Measurements from ENCODE around the gene FRMD4B.

The FRMD4B gene

GRCh38 chr3:69368129-69368741 is 17.7 kb downstream of the FRMD4B start:
- ATAC-seq (ENCODE audit: insufficient read depth, low read depth) (peak; percentile 79), DNase-seq (peak; percentile 95)
- H3K9me3 ChIP-seq (ENCODE audit: insufficient read depth, low read length, severe bottlenecking), result no peaks in the 10 kb centered on the region
- peak overlapping the region; percentile 97 for H3K27ac ChIP-seq (ENCODE audit: low read length)
- peak overlapping the region in 1 of 2 experiments; percentile 46; a peak in 2 of 4 replicates for H3K4me3 ChIP-seq (ENCODE audit: low read depth in 1 of 2, low read length in 2 of 2)
- no peak overlapping the region for H2AFZ ChIP-seq (ENCODE audit: low read depth, low read length)
- H4K20me1 ChIP-seq (ENCODE audit: insufficient read depth, low read length), result no peaks in the 10 kb centered on the region
- H3K4me2 ChIP-seq (ENCODE audit: insufficient read depth, low read length), result peak overlapping the region; percentile 63
- no peaks in the 10 kb centered on the region for H3K36me3 ChIP-seq (ENCODE audit: insufficient read depth, low read length)
- H3K9ac ChIP-seq (ENCODE audit: low read depth, low read length), result peak overlapping the region; percentile 65
- no peaks in the 10 kb centered on the region for H3K27me3 ChIP-seq (ENCODE audit: insufficient read depth, low read length, poor library complexity)
- H3K79me2 ChIP-seq (ENCODE audit: insufficient read depth, low read length), result peaks cover 72% of the 10 kb centered on the region
- H3K4me1 ChIP-seq (ENCODE audit: insufficient read depth, low read length), result peaks cover 83% of the 10 kb centered on the region
- no peak for TF ChIP-seq CTCF (IDR thresholded peaks at IDR 0.05; ENCODE audit: borderline replicate concordance, extremely low read depth, low read length, poor library complexity, severe bottlenecking)
- TF ChIP-seq EZH2 (IDR thresholded peaks at IDR 0.05; ENCODE audit: borderline replicate concordance, low read depth, low read length, severe bottlenecking), result no peak

DNA sequence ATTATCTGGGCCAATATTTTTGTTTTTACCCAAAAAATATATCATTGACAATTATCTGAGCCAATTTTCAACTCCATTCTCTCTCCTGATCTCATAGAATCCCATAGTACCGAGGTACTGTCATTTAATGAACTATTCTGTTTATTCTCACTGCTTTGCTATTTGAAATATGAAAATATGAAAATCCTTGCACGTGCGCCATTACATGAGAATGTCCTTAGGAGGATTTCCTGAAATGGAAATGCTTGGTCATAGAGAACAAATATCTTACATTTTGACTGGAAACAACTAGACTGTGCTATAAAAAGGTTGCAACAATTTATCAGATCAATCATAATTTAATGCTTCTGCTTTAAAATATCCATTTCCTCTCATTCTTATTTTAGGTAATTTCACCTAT is 18.3 kb downstream of the FRMD4B start:
- no peak for DNase-seq
- Histone ChIP-seq H3K79me2 (ENCODE audit: insufficient read depth, low read length) (peaks cover 69% of the 10 kb centered on the region), H3K4me1 (ENCODE audit: insufficient read depth, low read length) (peaks cover 78% of the 10 kb centered on the region), H2AFZ (ENCODE audit: low read depth, low read length) (no peak overlapping the region), H3K9ac (ENCODE audit: low read depth, low read length) (peak overlapping the region; percentile 8; the same call in 1 of the 2 replicates), H3K4me2 (ENCODE audit: insufficient read depth, low read length) (no peak overlapping the region), H3K27me3 (ENCODE audit: insufficient read depth, low read length, poor library complexity) (no peaks in the 10 kb centered on the region), H3K9me3 (ENCODE audit: insufficient read depth, low read length, severe bottlenecking) (no peaks in the 10 kb centered on the region), H3K36me3 (ENCODE audit: insufficient read depth, low read length) (no peaks in the 10 kb centered on the region), H3K4me3 (ENCODE audit: low read depth in 1 of 2, low read length in 2 of 2) (no peak overlapping the region), H4K20me1 (ENCODE audit: insufficient read depth, low read length) (no peaks in the 10 kb centered on the region), H3K27ac (ENCODE audit: low read length) (peak overlapping the region; percentile 74)
- TF ChIP-seq CTCF (IDR thresholded peaks at IDR 0.05; ENCODE audit: borderline replicate concordance, extremely low read depth, low read length, poor library complexity, severe bottlenecking), result no peak
- TF ChIP-seq EZH2 (IDR thresholded peaks at IDR 0.05; ENCODE audit: borderline replicate concordance, low read depth, low read length, severe bottlenecking), result no peak
- ATAC-seq (ENCODE audit: insufficient read depth, low read depth), result no peak

DNA sequence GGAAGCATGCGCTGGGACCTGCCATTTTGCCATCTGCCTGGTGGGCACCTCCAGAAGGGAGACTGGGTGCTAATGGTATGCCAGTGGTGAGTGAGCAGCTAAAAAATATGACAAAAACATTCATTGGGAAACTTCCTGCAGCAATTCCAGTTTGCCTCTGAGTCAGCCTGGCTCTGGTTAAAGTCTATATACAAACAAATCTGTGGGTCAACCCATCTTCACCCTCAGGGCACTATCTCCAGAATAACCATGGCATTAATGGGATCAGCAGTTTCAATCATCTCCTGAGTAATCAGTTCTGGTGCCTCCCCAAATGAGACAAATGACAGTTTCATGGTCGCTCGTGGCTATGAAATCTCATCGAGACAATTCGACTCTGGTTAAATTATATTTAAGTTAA is 21.5 kb downstream of the FRMD4B start:
- H3K79me2 ChIP-seq (ENCODE audit: insufficient read depth, low read length), result peaks cover 76% of the 10 kb centered on the region
- peaks cover 66% of the 10 kb centered on the region for H3K4me1 ChIP-seq (ENCODE audit: insufficient read depth, low read length)
- H3K36me3 ChIP-seq (ENCODE audit: insufficient read depth, low read length), result no peaks in the 10 kb centered on the region
- no peak overlapping the region for H2AFZ ChIP-seq (ENCODE audit: low read depth, low read length)
- no peak overlapping the region for H3K4me3 ChIP-seq (ENCODE audit: low read depth in 1 of 2, low read length in 2 of 2)
- ATAC-seq (ENCODE audit: insufficient read depth, low read depth) (no peak), DNase-seq (no peak)
- H3K9me3 ChIP-seq (ENCODE audit: insufficient read depth, low read length, severe bottlenecking), result no peaks in the 10 kb centered on the region
- H3K27ac ChIP-seq (ENCODE audit: low read length), result peak overlapping the region; percentile 71
- no peaks in the 10 kb centered on the region for H4K20me1 ChIP-seq (ENCODE audit: insufficient read depth, low read length)
- TF ChIP-seq EZH2 (IDR thresholded peaks at IDR 0.05; ENCODE audit: borderline replicate concordance, low read depth, low read length, severe bottlenecking) (no peak), CTCF (IDR thresholded peaks at IDR 0.05; ENCODE audit: borderline replicate concordance, extremely low read depth, low read length, poor library complexity, severe bottlenecking) (no peak)
- no peak overlapping the region for H3K4me2 ChIP-seq (ENCODE audit: insufficient read depth, low read length)
- no peak overlapping the region for H3K9ac ChIP-seq (ENCODE audit: low read depth, low read length)
- no peaks in the 10 kb centered on the region for H3K27me3 ChIP-seq (ENCODE audit: insufficient read depth, low read length, poor library complexity)

Data from DND-41 (cell line).